ENCODE measurements around the gene TRABD2A.
"Not testable (repeated sequence)": the region's sequence is repeated elsewhere in the genome, so short reads cannot be mapped to it uniquely, and the experiment has no call there.

Gene TRABD2A

GRCh38 chr2:84873350-84873749, 7.5 kb downstream of the TRABD2A start:
- Histone ChIP-seq H3K27ac (ENCODE audit: low read depth, low read length) (no peak overlapping the region), H3K9ac (ENCODE audit: low read length) (no peak overlapping the region), H3K36me3 (ENCODE audit: control insufficient read depth, insufficient read depth, low read length) (no peaks in the 10 kb centered on the region), H3K4me1 (ENCODE audit: control insufficient read depth, insufficient read depth, low read length) (no peaks in the 10 kb centered on the region), H3K4me3 (ENCODE audit: low read length) (no peak overlapping the region), H3K27me3 (ENCODE audit: control insufficient read depth, insufficient read depth, low read length) (no peaks in the 10 kb centered on the region)

- H3K4me1 ChIP-seq (ENCODE audit: control insufficient read depth, insufficient read depth, low read length), result not testable (repeated sequence)
Measured at GRCh38 chr2:84872691-84873090, 8.2 kb downstream of the TRABD2A start.

GRCh38 chr2:84870306-84870705, 10.6 kb downstream of the TRABD2A start:
- H3K27ac ChIP-seq (ENCODE audit: low read depth, low read length), result no peak overlapping the region
- no peak overlapping the region for H3K9ac ChIP-seq (ENCODE audit: low read length)
- H3K4me3 ChIP-seq (ENCODE audit: low read length), result no peak overlapping the region
- no peaks in the 10 kb centered on the region for H3K4me1 ChIP-seq (ENCODE audit: control insufficient read depth, insufficient read depth, low read length)
- H3K27me3 ChIP-seq (ENCODE audit: control insufficient read depth, insufficient read depth, low read length), result no peaks in the 10 kb centered on the region
- no peaks in the 10 kb centered on the region for H3K36me3 ChIP-seq (ENCODE audit: control insufficient read depth, insufficient read depth, low read length)

More at GRCh38 chr2:84872691-84873090, 8.2 kb downstream of the TRABD2A start:
- H3K4me3 ChIP-seq (ENCODE audit: low read length); H3K27me3 ChIP-seq (ENCODE audit: control insufficient read depth, insufficient read depth, low read length); H3K36me3 ChIP-seq (ENCODE audit: control insufficient read depth, insufficient read depth, low read length); H3K9ac ChIP-seq (ENCODE audit: low read length); H3K27ac ChIP-seq (ENCODE audit: low read depth, low read length): not testable (repeated sequence)

- not testable (repeated sequence) for H3K36me3 ChIP-seq (ENCODE audit: control insufficient read depth, insufficient read depth, low read length); H3K4me1 ChIP-seq (ENCODE audit: control insufficient read depth, insufficient read depth, low read length); H3K27ac ChIP-seq (ENCODE audit: low read depth, low read length); H3K9ac ChIP-seq (ENCODE audit: low read length); H3K4me3 ChIP-seq (ENCODE audit: low read length); H3K27me3 ChIP-seq (ENCODE audit: control insufficient read depth, insufficient read depth, low read length)
Measured at GRCh38 chr2:84868327-84868726, 12.6 kb downstream of the TRABD2A start.

GRCh38 chr2:84866122-84866521, 14.8 kb downstream of the TRABD2A start:
- no peaks in the 10 kb centered on the region for H3K27me3 ChIP-seq (ENCODE audit: control insufficient read depth, insufficient read depth, low read length)
- no peak overlapping the region for H3K4me3 ChIP-seq (ENCODE audit: low read length)
- H3K9ac ChIP-seq (ENCODE audit: low read length), result no peak overlapping the region
- no peaks in the 10 kb centered on the region for H3K36me3 ChIP-seq (ENCODE audit: control insufficient read depth, insufficient read depth, low read length)
- no peaks in the 10 kb centered on the region for H3K4me1 ChIP-seq (ENCODE audit: control insufficient read depth, insufficient read depth, low read length)
- no peak overlapping the region for H3K27ac ChIP-seq (ENCODE audit: low read depth, low read length)

- no peak overlapping the region for H3K4me3 ChIP-seq (ENCODE audit: low read length)
- no peaks in the 10 kb centered on the region for H3K4me1 ChIP-seq (ENCODE audit: control insufficient read depth, insufficient read depth, low read length)
- no peak overlapping the region for H3K27ac ChIP-seq (ENCODE audit: low read depth, low read length)
- H3K27me3 ChIP-seq (ENCODE audit: control insufficient read depth, insufficient read depth, low read length), result no peaks in the 10 kb centered on the region
- H3K36me3 ChIP-seq (ENCODE audit: control insufficient read depth, insufficient read depth, low read length), result no peaks in the 10 kb centered on the region
- H3K9ac ChIP-seq (ENCODE audit: low read length), result no peak overlapping the region
Measured at GRCh38 chr2:84865181-84865783, 15.6 kb downstream of the TRABD2A start.

- Histone ChIP-seq H3K36me3 (ENCODE audit: control insufficient read depth, insufficient read depth, low read length) (no peaks in the 10 kb centered on the region), H3K27ac (ENCODE audit: low read depth, low read length) (no peak overlapping the region), H3K9ac (ENCODE audit: low read length) (no peak overlapping the region), H3K27me3 (ENCODE audit: control insufficient read depth, insufficient read depth, low read length) (no peaks in the 10 kb centered on the region), H3K4me3 (ENCODE audit: low read length) (no peak overlapping the region), H3K4me1 (ENCODE audit: control insufficient read depth, insufficient read depth, low read length) (no peaks in the 10 kb centered on the region)
Measured at GRCh38 chr2:84862006-84862405, 18.9 kb downstream of the TRABD2A start.

- H3K4me1 ChIP-seq (ENCODE audit: control insufficient read depth, insufficient read depth, low read length), result no peaks in the 10 kb centered on the region
- no peak overlapping the region for H3K9ac ChIP-seq (ENCODE audit: low read length)
- no peak overlapping the region for H3K27ac ChIP-seq (ENCODE audit: low read depth, low read length)
- H3K36me3 ChIP-seq (ENCODE audit: control insufficient read depth, insufficient read depth, low read length), result no peaks in the 10 kb centered on the region
- H3K27me3 ChIP-seq (ENCODE audit: control insufficient read depth, insufficient read depth, low read length), result no peaks in the 10 kb centered on the region
- H3K4me3 ChIP-seq (ENCODE audit: low read length), result no peak overlapping the region
Measured at GRCh38 chr2:84861539-84861938, 19.3 kb downstream of the TRABD2A start.

- Histone ChIP-seq H3K27me3 (ENCODE audit: control insufficient read depth, insufficient read depth, low read length) (no peaks in the 10 kb centered on the region), H3K27ac (ENCODE audit: low read depth, low read length) (no peak overlapping the region), H3K9ac (ENCODE audit: low read length) (no peak overlapping the region), H3K4me3 (ENCODE audit: low read length) (no peak overlapping the region), H3K4me1 (ENCODE audit: control insufficient read depth, insufficient read depth, low read length) (no peaks in the 10 kb centered on the region), H3K36me3 (ENCODE audit: control insufficient read depth, insufficient read depth, low read length) (no peaks in the 10 kb centered on the region)
Measured at GRCh38 chr2:84858937-84859336, 21.9 kb downstream of the TRABD2A start.

- no peak overlapping the region for H3K27ac ChIP-seq (ENCODE audit: low read depth, low read length)
Measured at GRCh38 chr2:84858123-84858522, 22.8 kb downstream of the TRABD2A start.

GRCh38 chr2:84857566-84857965, 23.3 kb downstream of the TRABD2A start:
- Histone ChIP-seq H3K4me1 (ENCODE audit: control insufficient read depth, insufficient read depth, low read length) (no peaks in the 10 kb centered on the region), H3K9ac (ENCODE audit: low read length) (no peak overlapping the region)

More at GRCh38 chr2:84858123-84858522, 22.8 kb downstream of the TRABD2A start:
- Histone ChIP-seq H3K9ac (ENCODE audit: low read length) (no peak overlapping the region), H3K27me3 (ENCODE audit: control insufficient read depth, insufficient read depth, low read length) (no peaks in the 10 kb centered on the region), H3K36me3 (ENCODE audit: control insufficient read depth, insufficient read depth, low read length) (no peaks in the 10 kb centered on the region), H3K4me3 (ENCODE audit: low read length) (no peak overlapping the region), H3K4me1 (ENCODE audit: control insufficient read depth, insufficient read depth, low read length) (no peaks in the 10 kb centered on the region)

GRCh38 chr2:84856787-84857186, 24.1 kb downstream of the TRABD2A start:
- no peak overlapping the region for H3K4me3 ChIP-seq (ENCODE audit: low read length)
- no peaks in the 10 kb centered on the region for H3K27me3 ChIP-seq (ENCODE audit: control insufficient read depth, insufficient read depth, low read length)
- H3K9ac ChIP-seq (ENCODE audit: low read length), result no peak overlapping the region
- no peak overlapping the region for H3K27ac ChIP-seq (ENCODE audit: low read depth, low read length)
- no peaks in the 10 kb centered on the region for H3K4me1 ChIP-seq (ENCODE audit: control insufficient read depth, insufficient read depth, low read length)
- no peaks in the 10 kb centered on the region for H3K36me3 ChIP-seq (ENCODE audit: control insufficient read depth, insufficient read depth, low read length)

More at GRCh38 chr2:84857566-84857965, 23.3 kb downstream of the TRABD2A start:
- Histone ChIP-seq H3K4me3 (ENCODE audit: low read length) (no peak overlapping the region), H3K36me3 (ENCODE audit: control insufficient read depth, insufficient read depth, low read length) (no peaks in the 10 kb centered on the region), H3K27me3 (ENCODE audit: control insufficient read depth, insufficient read depth, low read length) (no peaks in the 10 kb centered on the region), H3K27ac (ENCODE audit: low read depth, low read length) (no peak overlapping the region)

- Histone ChIP-seq H3K27me3 (ENCODE audit: control insufficient read depth, insufficient read depth, low read length) (no peaks in the 10 kb centered on the region), H3K4me3 (ENCODE audit: low read length) (no peak overlapping the region), H3K27ac (ENCODE audit: low read depth, low read length) (no peak overlapping the region), H3K36me3 (ENCODE audit: control insufficient read depth, insufficient read depth, low read length) (no peaks in the 10 kb centered on the region), H3K9ac (ENCODE audit: low read length) (no peak overlapping the region), H3K4me1 (ENCODE audit: control insufficient read depth, insufficient read depth, low read length) (no peaks in the 10 kb centered on the region)
Measured at GRCh38 chr2:84855731-84856130, 25.2 kb downstream of the TRABD2A start.
